HepG2 (cell line): Measurements from ENCODE around the gene WIPF3. TPM values are rescaled to one million over a fixed set of nuclear protein-coding genes. Genes with fewer than 3 reads are reported as not detected.

Source experiments
- AGO1 ChIP-seq: fragments of 200-400 bp; formaldehyde crosslinking; IDR thresholded peaks from 2 replicates; pipeline ENCODE4 v1.6.1; 2017; ENCODE audit warnings: mild to moderate bottlenecking, low read depth, low read length, moderate library complexity; ENCODE audit not compliant: poor library complexity, severe bottlenecking
- BRF2 ChIP-seq: sonication (generic); formaldehyde crosslinking; IDR thresholded peaks from 2 replicates; pipeline ENCODE4 v1.8.1; 2022; ENCODE audit warnings: mild to moderate bottlenecking, missing genetic modification reagents
- CTCF ChIP-seq: sonication (generic); formaldehyde crosslinking; IDR thresholded peaks from 2 replicates; pipeline ENCODE4 v1.5.0; 2020; ENCODE audit warnings: mild to moderate bottlenecking, missing genetic modification reagents, moderate library complexity
- FOXP1 ChIP-seq, 2 experiments: fragments of 450-650 bp in 1 of 2; IDR thresholded peaks; 2 replicates each; pipeline ENCODE4 v1.6.1; 2017 to 2018; ENCODE audit warnings: antibody characterized with exemption in 1 of 2
- GATAD1 ChIP-seq: IDR thresholded peaks from 2 replicates; pipeline ENCODE4 v1.6.1; 2016; ENCODE audit warnings: missing genetic modification reagents, missing compliant biosample characterization
- KAT7 ChIP-seq: IDR thresholded peaks from 2 replicates; pipeline ENCODE4 v1.6.1; 2018; ENCODE audit warnings: borderline replicate concordance, missing compliant biosample characterization
- ZBTB46 ChIP-seq: sonication (generic); formaldehyde crosslinking; IDR thresholded peaks from 2 replicates; pipeline ENCODE4 v1.4.0; 2020; ENCODE audit warnings: mild to moderate bottlenecking, missing genetic modification reagents, borderline replicate concordance
- ZNF335 ChIP-seq: sonication (generic); formaldehyde crosslinking; IDR thresholded peaks from 2 replicates; pipeline ENCODE4 v1.4.0; 2020; ENCODE audit warnings: missing genetic modification reagents
- ZNF746 ChIP-seq: sonication (generic); formaldehyde crosslinking; IDR thresholded peaks from 2 replicates; pipeline ENCODE4 v1.8.0; 2022; ENCODE audit warnings: mild to moderate bottlenecking, missing genetic modification reagents
- polyA plus RNA-seq, 8 experiments: library from polyadenylated mRNA; depleted of rRNA in 3 of 8; stranded (reverse) in 7 of 8; unstranded in 1 of 8; fragments of >200 nt; fragmentation: Illumina TruSeq in 4 of 8; extraction: Trizol in 4 of 8; gene quantifications; 2 replicates each; pipeline versions ENCODE4 v1.2.1 to v1.2.3, GENCODE V29; 2011 to 2016; ENCODE audit warnings: low read depth in 4 of 8, missing spikeins in 1 of 8, mixed read lengths in 1 of 8; ENCODE audit not compliant: insufficient read depth in 1 of 8
- total RNA-seq, 5 experiments: library from RNA; depleted of rRNA; stranded (reverse); fragments of >200 nt; fragmentation: Illumina TruSeq; extraction: Trizol; gene quantifications; 2 replicates each; pipeline ENCODE4 v1.2.3, GENCODE V29; 2016; ENCODE audit warnings: low read depth in 1 of 5
- TF ChIP-seq, protein P1 (sequence below): sonication (generic); formaldehyde crosslinking; IDR thresholded peaks from 2 replicates; pipeline ENCODE4 v1.4.0; 2020; ENCODE audit warnings: mild to moderate bottlenecking, missing genetic modification reagents
- TF ChIP-seq, protein P2 (sequence below): sonication (generic); formaldehyde crosslinking; IDR thresholded peaks from 2 replicates; pipeline ENCODE4 v1.9.0; 2021; ENCODE audit warnings: missing genetic modification reagents, borderline replicate concordance
- TF ChIP-seq, protein P3 (sequence below): sonication (generic); formaldehyde crosslinking; IDR thresholded peaks from 2 replicates; pipeline ENCODE4 v1.4.0; 2020; ENCODE audit warnings: mild to moderate bottlenecking, low read depth, missing genetic modification reagents

Gene WIPF3
- total and polyA plus RNA-seq, 2 of the 13 experiments (the other 11 are each of a cell fraction or from before 2014, with no cell fraction given) = 0.03 TPM; not detected in 1

DNA sequence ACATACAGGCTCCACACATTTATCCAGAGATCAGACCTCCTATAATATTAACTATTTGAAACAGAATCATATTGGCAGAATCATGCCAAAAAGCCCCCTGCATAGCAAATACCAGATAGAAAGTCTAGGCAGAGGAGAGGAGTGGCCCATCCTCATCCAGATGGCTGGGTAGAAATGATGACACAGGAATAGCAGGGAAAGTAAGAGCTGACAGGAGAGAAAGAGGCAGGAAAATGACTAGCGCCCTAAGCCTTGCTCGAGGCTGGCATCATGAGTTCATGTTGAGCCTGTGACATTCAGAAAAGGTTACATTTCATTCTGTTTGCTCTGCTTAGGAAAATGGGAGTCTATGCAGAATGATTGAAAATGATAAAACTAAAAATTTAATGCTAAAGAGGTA, 27.6 kb downstream of the WIPF3 start (continued):
- TF ChIP-seq BRF2 (CRISPR knock-in tag) (no peak), ZNF335 (CRISPR knock-in tag) (no peak), KAT7 (CRISPR knock-in tag) (no peak), ZBTB46 (CRISPR knock-in tag) (no peak), GATAD1 (CRISPR knock-in tag) (no peak), CTCF (CRISPR knock-in tag) (no peak), FOXP1 (IDR thresholded peaks at IDR 0.05) (no peak), FOXP1 (CRISPR knock-in tag; IDR thresholded peaks at IDR 0.05) (no peak), ZNF746 (CRISPR knock-in tag) (no peak), AGO1 (no peak)
- TF ChIP-seq, protein P1, sequence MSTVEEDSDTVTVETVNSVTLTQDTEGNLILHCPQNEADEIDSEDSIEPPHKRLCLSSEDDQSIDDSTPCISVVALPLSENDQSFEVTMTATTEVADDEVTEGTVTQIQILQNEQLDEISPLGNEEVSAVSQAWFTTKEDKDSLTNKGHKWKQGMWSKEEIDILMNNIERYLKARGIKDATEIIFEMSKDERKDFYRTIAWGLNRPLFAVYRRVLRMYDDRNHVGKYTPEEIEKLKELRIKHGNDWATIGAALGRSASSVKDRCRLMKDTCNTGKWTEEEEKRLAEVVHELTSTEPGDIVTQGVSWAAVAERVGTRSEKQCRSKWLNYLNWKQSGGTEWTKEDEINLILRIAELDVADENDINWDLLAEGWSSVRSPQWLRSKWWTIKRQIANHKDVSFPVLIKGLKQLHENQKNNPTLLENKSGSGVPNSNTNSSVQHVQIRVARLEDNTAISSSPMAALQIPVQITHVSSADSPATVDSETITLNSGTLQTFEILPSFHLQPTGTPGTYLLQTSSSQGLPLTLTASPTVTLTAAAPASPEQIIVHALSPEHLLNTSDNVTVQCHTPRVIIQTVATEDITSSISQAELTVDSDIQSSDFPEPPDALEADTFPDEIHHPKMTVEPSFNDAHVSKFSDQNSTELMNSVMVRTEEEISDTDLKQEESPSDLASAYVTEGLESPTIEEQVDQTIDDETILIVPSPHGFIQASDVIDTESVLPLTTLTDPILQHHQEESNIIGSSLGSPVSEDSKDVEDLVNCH (CRISPR knock-in tag) = no peak
- TF ChIP-seq, protein P2, sequence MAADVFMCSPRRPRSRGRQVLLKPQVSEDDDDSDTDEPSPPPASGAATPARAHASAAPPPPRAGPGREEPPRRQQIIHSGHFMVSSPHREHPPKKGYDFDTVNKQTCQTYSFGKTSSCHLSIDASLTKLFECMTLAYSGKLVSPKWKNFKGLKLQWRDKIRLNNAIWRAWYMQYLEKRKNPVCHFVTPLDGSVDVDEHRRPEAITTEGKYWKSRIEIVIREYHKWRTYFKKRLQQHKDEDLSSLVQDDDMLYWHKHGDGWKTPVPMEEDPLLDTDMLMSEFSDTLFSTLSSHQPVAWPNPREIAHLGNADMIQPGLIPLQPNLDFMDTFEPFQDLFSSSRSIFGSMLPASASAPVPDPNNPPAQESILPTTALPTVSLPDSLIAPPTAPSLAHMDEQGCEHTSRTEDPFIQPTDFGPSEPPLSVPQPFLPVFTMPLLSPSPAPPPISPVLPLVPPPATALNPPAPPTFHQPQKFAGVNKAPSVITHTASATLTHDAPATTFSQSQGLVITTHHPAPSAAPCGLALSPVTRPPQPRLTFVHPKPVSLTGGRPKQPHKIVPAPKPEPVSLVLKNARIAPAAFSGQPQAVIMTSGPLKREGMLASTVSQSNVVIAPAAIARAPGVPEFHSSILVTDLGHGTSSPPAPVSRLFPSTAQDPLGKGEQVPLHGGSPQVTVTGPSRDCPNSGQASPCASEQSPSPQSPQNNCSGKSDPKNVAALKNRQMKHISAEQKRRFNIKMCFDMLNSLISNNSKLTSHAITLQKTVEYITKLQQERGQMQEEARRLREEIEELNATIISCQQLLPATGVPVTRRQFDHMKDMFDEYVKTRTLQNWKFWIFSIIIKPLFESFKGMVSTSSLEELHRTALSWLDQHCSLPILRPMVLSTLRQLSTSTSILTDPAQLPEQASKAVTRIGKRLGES (CRISPR knock-in tag) = no peak
- TF ChIP-seq, protein P3, sequence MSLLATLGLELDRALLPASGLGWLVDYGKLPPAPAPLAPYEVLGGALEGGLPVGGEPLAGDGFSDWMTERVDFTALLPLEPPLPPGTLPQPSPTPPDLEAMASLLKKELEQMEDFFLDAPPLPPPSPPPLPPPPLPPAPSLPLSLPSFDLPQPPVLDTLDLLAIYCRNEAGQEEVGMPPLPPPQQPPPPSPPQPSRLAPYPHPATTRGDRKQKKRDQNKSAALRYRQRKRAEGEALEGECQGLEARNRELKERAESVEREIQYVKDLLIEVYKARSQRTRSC (CRISPR knock-in tag) = no peak
- TF ChIP-seq, all 625 proteins: peak for 0
